GM21367 (cell line): ENCODE data around the gene DQX1.
"Not testable (repeated sequence)": the region's sequence is repeated elsewhere in the genome, so short reads cannot be mapped to it uniquely, and the experiment has no call there.

ENCODE experiments used
- ATAC-seq: cut with Tn5 transposase; IDR thresholded peaks from one replicate; pipeline ENCODE4 v1.9.1; 2021; ENCODE audit not compliant: unreplicated experiment

The DQX1 gene, protein sequence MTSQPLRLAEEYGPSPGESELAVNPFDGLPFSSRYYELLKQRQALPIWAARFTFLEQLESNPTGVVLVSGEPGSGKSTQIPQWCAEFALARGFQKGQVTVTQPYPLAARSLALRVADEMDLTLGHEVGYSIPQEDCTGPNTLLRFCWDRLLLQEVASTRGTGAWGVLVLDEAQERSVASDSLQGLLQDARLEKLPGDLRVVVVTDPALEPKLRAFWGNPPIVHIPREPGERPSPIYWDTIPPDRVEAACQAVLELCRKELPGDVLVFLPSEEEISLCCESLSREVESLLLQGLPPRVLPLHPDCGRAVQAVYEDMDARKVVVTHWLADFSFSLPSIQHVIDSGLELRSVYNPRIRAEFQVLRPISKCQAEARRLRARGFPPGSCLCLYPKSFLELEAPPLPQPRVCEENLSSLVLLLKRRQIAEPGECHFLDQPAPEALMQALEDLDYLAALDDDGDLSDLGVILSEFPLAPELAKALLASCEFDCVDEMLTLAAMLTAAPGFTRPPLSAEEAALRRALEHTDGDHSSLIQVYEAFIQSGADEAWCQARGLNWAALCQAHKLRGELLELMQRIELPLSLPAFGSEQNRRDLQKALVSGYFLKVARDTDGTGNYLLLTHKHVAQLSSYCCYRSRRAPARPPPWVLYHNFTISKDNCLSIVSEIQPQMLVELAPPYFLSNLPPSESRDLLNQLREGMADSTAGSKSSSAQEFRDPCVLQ

DNA sequence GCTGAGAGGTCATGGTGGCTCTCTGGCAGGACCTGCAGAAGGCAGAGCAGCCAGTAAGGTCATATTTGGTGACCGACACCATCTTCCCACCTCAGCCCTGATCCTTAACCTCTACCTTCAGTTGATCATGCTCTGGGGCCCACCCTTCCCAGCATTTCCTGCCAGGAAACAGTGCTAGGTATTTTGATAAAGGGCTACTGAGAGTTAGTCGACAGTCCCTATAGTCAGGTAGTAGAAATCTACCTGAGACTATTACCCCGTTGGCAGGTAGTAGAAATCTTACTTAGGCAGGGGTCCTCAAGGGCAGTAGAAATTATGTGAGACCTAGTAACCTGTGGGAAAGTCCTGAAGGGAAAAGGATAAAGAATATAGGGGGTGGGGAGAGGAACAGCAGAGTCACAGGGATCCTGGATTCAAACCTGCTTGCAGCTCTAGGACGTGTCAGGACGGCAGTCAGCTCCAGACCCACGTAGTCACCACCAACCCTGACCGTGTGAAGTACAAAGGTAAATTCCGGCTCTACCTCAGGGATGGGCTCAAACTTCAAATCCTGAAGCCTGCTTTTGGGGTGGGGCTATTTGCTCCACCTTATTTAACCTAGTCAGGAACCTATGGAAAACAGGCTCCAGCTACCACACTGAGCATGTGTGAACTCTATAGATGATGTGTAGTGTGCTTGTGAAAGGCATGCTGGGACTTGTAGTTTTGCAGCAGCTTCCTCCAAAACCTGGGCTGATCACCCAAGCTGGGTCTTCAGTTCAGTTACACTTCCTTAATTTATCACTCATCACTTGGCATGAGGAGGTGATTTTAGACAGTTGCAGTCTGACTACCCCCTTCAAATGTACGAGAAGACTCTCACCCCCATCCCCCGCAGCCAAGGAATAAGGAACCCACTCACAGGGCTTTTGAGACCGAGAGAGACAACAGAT lies at the start of gene DQX1:
TSS of gene DQX1 (minus strand) at position 515 of the 932 bp plus-strand sequence. CDS start at position 13, 502 bp downstream.
- no peak for ATAC-seq

DNA sequence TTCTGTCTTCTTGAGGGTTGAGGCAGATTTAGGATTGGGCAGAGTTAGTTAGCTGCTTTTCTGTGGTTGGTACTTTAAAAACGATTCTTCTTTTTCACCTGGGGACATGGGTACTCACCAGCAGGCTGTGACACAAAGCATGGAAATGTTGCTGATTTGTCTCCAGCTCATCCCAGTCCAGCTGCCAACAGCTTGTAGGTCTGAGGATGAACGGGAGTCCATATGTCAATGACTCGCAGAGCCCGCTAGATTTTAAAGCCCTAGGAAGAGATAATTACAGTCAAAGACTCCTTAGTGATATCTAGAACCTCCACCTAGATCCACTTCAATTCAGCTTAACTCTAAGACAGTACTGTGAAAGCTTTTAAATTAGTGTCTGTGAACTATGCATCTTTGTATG lies 49.3 kb upstream of the DQX1 start:
- ATAC-seq: no peak

DNA sequence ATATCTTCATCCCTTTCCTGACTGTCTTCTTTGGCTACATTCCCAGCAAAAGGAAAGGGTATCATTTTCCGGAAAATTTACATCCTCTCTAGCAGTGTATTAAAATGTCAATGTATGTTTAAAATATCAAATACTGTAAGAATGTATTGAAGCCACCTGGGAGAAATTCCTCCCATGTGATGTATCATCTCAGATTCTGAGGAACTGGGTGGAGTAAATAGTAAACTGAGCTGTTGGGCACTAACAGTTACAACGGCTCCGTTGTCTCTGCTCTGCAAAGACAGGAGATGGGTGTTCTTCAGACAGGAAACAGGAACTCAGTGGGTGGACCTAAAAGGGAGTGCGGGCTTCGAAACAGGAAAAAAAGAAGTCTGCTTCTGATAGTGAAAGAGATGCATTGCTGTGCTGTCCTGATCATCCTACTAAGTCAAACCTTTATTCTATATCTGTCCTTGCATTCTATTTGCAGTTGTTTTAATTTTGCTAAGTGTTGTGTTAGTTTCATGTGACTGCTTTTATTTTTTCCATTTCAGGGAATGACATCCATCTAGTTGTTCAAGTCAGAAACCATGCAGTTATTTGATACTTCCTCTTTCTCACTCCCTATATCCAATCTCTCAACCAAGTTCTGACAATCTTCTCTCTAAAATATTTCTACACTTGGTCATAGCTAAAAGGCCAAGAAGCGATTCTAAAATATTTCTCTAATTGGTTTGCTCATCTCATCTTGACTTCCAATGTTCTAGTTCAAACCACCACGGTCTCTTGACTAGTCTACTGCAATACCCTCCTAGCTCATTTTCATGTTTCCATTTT lies 47.9 kb upstream of the DQX1 start:
- peak; percentile 42 for ATAC-seq

DNA sequence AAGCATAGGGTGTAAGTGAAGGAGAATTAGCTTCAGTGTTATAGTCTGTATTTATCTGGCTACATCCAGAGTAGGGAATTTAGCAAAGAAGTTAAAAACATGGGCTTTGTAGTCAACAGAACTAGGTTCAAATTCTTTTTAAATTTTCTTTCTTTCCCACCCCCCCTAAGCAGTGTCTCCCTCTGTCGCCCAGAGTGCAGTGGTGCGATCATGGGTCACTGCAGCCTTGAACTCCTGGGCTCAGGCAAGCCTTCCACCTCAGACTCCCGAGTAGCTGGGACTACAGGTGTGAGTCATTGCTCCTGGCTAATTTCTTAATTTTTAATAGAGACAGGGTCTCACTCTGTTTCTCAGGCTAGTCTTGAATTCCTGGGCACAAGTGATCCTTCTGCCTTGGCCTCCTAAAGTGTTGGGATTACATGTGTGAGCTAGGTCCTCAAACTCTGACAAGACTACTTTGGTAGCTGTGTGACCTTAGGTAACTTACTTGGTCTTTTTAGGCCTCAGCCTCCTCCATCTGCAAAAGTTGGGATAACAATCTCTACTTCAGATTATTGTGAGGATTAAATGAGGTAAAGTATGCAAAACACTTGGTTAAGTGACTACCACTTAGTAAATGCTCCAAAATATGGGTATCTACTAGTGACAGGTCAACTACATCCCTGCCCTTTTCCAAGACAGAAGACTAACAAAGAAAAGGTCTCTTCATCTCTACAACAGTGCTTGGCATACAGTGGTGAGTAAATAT lies 46.3 kb upstream of the DQX1 start:
- ATAC-seq: no peak

DNA sequence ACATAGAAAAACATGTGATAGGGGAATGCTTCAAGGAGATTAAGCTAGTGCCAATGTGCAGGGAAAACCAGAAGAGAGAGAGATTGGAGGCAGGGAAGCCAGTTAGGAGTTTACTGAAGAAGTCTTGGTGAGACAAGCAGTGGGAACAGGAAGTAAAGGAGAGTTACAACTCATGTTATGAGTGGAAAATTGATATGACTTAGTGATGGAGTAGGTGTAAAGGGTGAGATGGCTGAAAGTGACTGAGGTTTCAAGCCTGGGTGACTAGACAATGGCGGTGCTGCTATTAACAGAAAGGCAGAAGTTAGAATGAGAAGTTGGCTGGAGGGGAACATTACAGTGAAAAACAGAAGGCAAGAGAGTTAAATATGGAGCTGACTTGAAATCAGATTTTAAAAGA lies 45.0 kb upstream of the DQX1 start:
- ATAC-seq: peak; percentile 63

DNA sequence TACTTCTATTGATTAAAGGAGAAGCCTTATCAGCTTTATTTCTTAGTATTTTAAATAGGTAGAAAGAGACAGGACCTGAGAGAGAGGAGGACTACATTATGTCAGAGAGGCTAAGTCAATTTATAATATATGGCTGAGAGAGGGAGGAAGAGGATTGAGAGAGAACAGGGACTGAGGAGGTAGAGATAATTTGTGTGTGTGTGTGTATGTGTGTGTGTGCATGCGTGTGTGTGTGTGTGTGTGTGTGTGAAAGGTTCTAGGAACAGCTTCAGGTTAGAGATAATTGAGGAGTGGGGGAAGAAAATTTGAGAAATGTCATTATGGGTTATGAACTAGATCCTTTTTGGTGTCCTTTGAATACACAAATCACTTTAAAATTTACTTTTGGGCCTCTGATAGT lies 43.7 kb upstream of the DQX1 start:
- ATAC-seq: no peak

DNA sequence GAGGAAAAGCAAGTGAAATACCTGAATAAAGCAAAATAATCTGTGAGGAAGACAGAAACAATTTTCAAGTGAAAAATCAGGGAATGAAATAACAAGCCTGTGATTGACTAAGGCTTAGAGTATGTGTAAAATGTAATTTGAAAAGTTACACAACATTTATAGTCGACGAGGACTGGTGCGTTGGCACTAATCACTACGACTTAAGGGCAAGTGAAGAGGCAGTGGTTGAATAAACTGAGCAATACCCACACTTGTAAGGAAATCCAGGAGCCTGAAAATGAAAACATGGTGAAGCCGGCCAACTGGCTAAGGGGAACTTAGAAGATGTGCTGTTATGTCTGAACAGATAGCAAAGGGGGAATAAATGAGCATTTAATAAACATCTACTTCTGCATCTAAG lies 41.9 kb upstream of the DQX1 start:
- ATAC-seq: no peak

DNA sequence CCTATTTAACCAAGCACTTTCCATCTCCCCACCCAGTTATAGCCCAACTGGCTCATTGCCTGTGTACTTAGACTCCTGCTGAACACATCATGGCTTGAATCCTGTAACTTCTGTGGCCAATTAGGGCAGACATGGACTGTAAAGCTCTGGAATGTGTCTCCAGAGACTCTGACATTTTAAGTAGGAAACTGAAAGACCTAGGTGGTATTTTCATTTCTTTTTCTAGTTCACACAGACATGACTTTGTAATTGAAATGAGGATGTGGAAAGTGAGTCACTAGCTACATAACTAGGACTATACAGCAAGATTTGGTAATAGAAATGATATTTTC lies 40.7 kb upstream of the DQX1 start:
- ATAC-seq: no peak

DNA sequence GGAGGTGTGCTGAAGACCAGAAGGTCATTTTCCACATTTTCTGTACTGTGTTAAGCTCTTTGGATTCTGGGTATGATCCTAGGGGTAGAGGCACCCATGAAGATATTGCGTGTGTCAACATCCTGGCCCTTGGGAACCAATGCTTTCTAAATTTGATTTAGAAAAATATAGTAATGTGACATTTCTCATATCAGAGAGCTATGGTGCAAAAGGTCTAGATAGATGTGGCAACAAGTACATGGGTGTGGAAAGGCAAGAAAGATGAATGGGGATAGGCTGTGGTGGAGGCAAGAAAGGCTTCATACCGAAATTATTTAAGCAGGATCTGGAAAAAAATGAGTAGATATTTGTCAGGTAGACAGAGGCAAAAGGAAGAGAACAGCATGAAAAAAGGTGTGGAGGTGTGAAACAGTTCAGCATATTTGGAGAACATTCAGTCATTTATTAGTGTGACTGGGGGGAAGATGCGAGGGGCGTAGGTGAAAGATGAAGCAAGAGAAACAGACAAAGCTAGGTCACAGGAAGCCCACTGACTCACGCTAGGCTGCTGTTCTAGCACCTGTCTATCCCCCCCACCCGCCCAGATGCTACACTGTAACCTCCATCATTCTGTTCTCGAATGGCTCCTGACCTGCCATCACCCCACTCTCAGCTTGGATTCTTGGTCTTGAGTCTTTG lies 40.2 kb upstream of the DQX1 start:
- no peak for ATAC-seq

DNA sequence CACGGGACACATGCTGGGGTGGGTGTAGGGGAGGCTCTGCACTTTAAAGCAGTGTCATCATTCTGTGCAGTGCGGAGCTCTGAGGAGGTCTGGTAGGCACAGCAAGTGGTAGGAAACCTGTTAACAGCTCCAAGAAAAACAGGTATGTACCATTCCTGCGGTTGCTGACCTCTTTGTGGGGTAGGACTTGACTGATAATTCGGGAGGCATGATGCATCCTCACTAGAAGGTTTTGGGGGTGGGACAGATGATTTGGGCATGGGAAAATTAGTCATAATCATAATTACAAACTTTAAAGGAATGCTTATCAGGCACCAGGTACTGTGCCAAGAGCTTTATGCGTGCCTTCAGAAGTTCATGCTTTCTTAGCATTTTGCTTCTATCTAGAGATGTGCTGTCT lies 38.2 kb upstream of the DQX1 start:
- ATAC-seq: no peak

DNA sequence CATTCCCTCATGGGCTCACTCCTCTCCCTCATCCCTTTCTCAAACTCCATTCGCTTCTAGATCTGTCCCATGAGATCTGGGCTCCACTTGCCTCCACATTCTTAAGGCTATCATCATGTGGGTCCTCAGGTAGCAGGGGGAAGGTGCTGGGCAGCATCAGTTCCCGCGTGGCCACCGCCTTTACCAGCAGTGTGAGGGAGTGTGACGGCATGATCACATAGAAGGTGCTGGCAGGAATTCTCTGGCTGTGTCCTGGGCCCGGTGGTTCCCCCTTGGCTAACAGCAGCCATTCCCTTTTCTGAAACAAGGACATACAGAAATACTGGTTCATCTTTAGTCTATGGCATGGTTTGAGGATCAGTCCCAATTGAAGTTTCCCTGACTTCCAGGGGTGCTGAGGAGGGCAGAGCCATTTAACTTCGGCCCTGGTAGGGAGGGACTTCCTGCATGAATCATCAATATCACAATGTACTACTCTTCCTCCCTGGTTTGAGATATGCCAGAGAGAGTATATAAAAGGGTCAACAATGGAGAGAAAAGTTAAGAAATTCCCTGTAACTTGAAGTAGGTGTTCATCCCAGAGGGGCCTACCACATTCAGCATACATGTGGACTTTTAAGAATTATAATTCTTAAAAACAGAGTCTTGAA lies 36.2 kb upstream of the DQX1 start:
- no peak for ATAC-seq

DNA sequence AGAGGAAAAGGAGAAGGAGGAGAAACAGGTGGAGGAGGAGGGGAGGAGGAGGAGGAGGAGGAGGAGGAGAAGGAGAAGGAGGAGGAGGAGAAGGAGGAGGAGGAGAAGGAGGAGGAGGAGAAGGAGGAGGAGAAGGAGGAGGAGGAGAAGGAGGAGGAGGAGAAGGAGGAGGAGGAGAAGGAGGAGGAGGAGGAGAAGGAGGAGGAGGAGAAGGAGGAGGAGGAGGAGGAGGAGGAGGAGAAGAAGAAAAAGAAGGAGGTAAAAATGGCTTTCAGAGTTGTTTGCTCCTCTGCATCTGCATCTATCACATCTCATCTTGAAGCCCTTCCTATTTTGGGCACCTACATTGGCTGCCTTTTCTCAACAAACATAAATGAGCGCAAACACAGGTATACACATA lies 35.0 kb upstream of the DQX1 start:
- not testable (repeated sequence) for ATAC-seq

DNA sequence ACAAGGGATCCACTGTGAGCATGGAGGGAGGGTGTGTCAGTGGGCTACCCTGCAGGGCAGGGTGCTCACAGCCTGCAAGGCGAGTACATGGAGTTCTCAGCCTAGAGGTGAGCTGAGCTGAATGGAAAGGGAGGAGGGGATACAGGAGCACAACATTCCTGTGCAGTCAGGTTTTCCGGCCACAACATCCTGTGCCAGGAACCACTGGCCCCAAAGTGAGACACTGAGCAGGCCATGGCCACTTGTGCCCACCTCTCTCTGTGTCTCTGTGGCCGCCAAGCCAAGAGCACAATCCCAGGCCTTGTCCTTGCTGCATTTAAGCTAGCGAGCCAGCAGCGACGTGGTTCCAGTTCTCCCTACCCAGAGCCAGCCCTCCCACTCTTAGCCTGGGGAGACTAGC lies 34.6 kb upstream of the DQX1 start:
- no peak for ATAC-seq

DNA sequence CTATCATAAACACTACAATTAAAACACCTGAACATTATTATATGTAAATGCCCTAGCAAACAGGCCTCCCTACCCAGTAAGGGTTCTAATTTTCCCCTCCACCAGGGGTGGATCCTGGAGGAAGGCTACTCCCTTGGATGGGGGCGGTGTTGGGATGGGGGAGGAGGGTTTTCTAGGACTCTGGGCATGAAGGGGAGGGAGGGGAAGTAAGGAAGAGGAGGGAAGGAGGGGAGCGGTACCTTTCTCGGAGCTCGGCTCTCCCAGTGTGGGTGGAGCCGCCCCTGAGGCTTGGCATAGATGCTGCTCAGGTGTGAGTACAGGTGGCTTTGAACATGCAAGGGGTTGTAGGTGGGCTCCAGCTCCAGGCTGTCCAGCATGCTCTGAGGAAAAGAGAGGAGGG lies 33.9 kb upstream of the DQX1 start:
- no peak for ATAC-seq

DNA sequence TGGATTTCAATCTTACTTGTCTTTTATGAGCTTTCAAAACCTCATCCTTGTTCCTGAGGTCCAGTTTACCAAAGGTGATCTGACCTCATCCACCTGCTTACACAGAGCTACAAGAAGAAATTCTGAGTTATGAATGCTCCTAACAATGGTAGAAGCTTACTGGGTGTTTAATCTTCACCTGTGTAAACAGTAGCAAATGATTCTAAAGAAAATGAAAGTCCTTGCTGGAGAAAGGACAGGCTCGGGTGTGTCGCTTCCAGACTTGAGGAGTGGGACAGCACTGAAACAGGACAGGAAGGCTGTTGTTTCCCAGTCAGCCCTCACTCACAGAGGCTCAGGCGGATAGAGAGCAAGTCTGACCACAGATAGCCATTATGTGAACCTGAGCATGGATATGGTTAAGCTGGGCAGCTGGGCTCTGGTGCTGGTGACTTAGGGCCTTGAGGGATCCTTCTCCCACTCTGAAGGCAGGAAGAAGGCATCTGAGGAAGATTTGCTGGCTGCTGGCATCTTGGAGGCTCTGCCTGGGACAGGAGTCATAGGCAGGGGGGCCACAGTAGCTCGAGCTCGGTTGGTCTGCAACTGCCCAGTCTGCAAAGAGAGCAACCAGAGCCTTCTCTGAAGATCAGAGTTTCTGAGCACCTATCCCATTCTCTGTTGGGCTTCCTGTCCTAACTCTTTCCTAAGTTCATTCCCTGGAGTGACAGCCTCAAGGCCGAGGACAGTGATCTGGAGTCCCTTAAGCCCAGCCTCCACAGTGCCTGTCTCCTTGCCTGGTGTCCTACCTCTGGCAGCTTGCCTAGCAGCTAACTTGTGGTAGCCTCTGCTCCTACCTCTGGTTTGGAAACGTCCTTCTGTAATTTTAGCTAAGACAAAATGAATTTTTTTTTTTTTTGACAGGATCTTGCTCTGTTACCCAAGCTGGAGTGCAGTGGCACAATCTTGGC lies 32.5 kb upstream of the DQX1 start:
- ATAC-seq: no peak

DNA sequence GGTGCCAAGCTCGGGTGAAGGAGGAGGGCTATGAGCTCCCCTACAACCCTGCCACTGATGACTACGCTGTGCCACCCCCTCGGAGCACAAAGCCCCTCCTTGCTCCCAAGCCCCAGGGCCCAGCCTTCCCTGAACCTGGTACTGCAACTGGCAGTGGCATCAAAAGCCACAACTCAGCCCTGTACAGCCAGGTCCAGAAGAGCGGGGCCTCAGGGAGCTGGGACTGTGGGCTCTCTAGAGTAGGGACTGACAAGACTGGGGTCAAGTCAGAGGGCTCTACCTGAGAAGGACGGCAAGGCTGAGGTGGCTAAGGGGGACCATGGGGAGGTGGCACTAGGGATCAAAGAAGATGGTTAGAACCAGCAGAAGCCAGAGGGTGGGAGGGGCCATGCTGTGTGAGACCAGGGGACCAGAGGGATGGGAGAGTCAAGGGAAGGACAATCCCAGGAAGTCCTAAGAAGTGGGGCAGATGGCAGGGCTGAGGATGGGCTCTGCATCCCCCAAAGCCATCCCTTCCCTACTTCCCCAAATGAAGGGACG lies 30.9 kb upstream of the DQX1 start:
- no peak for ATAC-seq

DNA sequence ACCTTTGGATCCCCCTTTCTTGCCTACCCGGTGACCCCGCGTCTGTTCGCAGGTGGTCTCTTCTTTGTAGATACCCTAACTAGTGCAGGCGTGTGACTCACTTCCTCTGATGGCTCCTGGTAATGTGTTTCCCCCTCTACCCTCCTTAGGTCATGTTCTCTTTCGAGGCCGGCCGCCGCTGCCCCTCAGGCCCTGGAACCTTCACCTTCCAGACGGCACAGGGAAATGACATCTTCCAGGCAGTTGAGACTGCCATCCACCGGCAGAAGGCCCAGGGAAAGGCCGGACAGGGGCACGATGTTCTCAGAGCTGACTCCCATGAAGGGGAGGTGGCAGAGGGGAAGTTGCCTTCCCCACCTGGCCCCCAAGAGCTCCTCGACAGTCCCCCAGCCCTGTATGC lies 30.1 kb upstream of the DQX1 start:
- ATAC-seq: no peak
